K562 (cell line): Measurements from ENCODE around the gene LNPEP. TPM values are rescaled to one million over a fixed set of nuclear protein-coding genes. Genes with fewer than 3 reads are reported as not detected.
A peak's percentile ranks its signal among the peaks of the same experiment; 100 is the strongest.

Experiments used
- BCOR ChIP-seq: fragments of 450-650 bp; IDR thresholded peaks from 2 replicates; pipeline ENCODE4 v1.6.1; 2016
- CBX5 ChIP-seq: IDR thresholded peaks from 2 replicates; pipeline ENCODE4 v1.6.1; 2014; ENCODE audit warnings: low read depth, borderline replicate concordance
- CREB1 ChIP-seq, 2 experiments: sonication (generic) in 1 of 2; formaldehyde crosslinking in 1 of 2; IDR thresholded peaks; 2 replicates each; pipeline versions ENCODE4 v1.6.1 to v1.8.0; 2012 to 2022; ENCODE audit warnings: inconsistent platforms in 1 of 2, mild to moderate bottlenecking in 1 of 2, missing genetic modification reagents in 1 of 2, moderate library complexity in 1 of 2
- DIDO1 ChIP-seq: fragments of 450-650 bp; IDR thresholded peaks from 2 replicates; pipeline ENCODE4 v1.6.1; 2016; ENCODE audit warnings: low read depth, missing biosample characterization, missing genetic modification characterization
- GATAD2A ChIP-seq: fragments of 450-650 bp; IDR thresholded peaks from 2 replicates; pipeline ENCODE4 v1.6.1; 2017
- PCBP2 ChIP-seq: fragments of 200-400 bp; formaldehyde crosslinking; IDR thresholded peaks from 2 replicates; pipeline ENCODE4 v1.6.1; 2018; ENCODE audit warnings: low read length, low read depth, mild to moderate bottlenecking, moderate library complexity; ENCODE audit not compliant: poor library complexity, severe bottlenecking
- PHF20 ChIP-seq: fragments of 450-650 bp; IDR thresholded peaks from 2 replicates; pipeline ENCODE4 v1.6.1; 2018; ENCODE audit not compliant: partially characterized antibody
- PHTF2 ChIP-seq: fragments of 250-450 bp; sonication (Bioruptor Pico); IDR thresholded peaks from 2 replicates; pipeline ENCODE4 v1.5.0; 2021; ENCODE audit warnings: mild to moderate bottlenecking
- SMAD1 ChIP-seq: fragments of 150-350 bp; IDR thresholded peaks from 2 replicates; pipeline ENCODE4 v1.6.1; 2014; ENCODE audit warnings: low read length, low read depth; ENCODE audit not compliant: partially characterized antibody
- SMAD4 ChIP-seq: fragments of 250-450 bp; sonication (Bioruptor Pico); conservative IDR thresholded peaks from 2 replicates; pipeline ENCODE4 v1.8.0; 2021; ENCODE audit warnings: inconsistent platforms, mild to moderate bottlenecking, moderate library complexity
- SMARCA5 ChIP-seq: fragments of 450-650 bp; IDR thresholded peaks from 2 replicates; pipeline ENCODE4 v1.6.1; 2016
- WHSC1 ChIP-seq: IDR thresholded peaks from one replicate; pipeline ENCODE4 v1.6.1; 2012; ENCODE audit warnings: low read length, control low read depth, inconsistent platforms
- ZNF57 ChIP-seq: fragments of 450-650 bp; formaldehyde crosslinking; IDR thresholded peaks from 2 replicates; pipeline ENCODE4 v1.4.0; 2020; ENCODE audit warnings: mild to moderate bottlenecking, moderate library complexity
- polyA plus RNA-seq, 8 experiments: library from polyadenylated mRNA; depleted of rRNA in 4 of 8; stranded (reverse) in 5 of 8; unstranded in 3 of 8; fragments of >200 nt; fragmentation: Nextera tagmentation in 2 of 8; fragmentation: Illumina TruSeq in 1 of 8; extraction: Ambion mirVana in 2 of 8; extraction: Trizol in 1 of 8; gene quantifications; 2 replicates each; pipeline versions ENCODE4 v1.2.1 to v1.2.3, GENCODE V29; 2011 to 2014; ENCODE audit warnings: inconsistent platforms in 1 of 8, missing spikeins in 1 of 8
- total RNA-seq, 7 experiments: library from RNA; depleted of rRNA in 6 of 7; stranded (reverse); fragments of >200 nt in 6 of 7; fragmentation: Illumina TruSeq in 2 of 7; extraction: Trizol in 2 of 7; gene quantifications; 2 replicates each; pipeline versions ENCODE4 v1.2.1 to v1.2.3, GENCODE V29; 2011 to 2021; ENCODE audit warnings: low replicate concordance in 1 of 7
- TF ChIP-seq, protein P1 (sequence below): fragments of 250-450 bp; sonication (Bioruptor Pico); IDR thresholded peaks from 2 replicates; pipeline ENCODE4 v1.8.0; 2021; ENCODE audit warnings: mild to moderate bottlenecking, moderate library complexity
- TF ChIP-seq, protein P2 (sequence below): fragments of 450-650 bp; formaldehyde crosslinking; IDR thresholded peaks from 2 replicates; pipeline ENCODE4 v1.4.0; 2020; ENCODE audit warnings: mild to moderate bottlenecking, moderate library complexity
- TF ChIP-seq, protein P3 (sequence below): fragments of 450-650 bp; formaldehyde crosslinking; IDR thresholded peaks from 2 replicates; pipeline ENCODE4 v1.4.0; 2020; ENCODE audit warnings: mild to moderate bottlenecking, moderate library complexity
- TF ChIP-seq, protein P4 (sequence below): sonication (generic); formaldehyde crosslinking; IDR thresholded peaks from 2 replicates; pipeline ENCODE4 v1.5.0; 2020; ENCODE audit warnings: missing genetic modification reagents
- TF ChIP-seq, protein P5 (sequence below): sonication (generic); formaldehyde crosslinking; IDR thresholded peaks from 2 replicates; pipeline ENCODE4 v1.8.0; 2022; ENCODE audit warnings: mild to moderate bottlenecking, low read depth, missing genetic modification reagents
- TF ChIP-seq, protein P6 (sequence below): IDR thresholded peaks from 2 replicates; pipeline ENCODE4 v1.6.1; 2011; ENCODE audit warnings: borderline replicate concordance, low read depth, mild to moderate bottlenecking, moderate library complexity, low read length; ENCODE audit not compliant: insufficient read depth, poor library complexity, severe bottlenecking

The LNPEP gene
- total and polyA plus RNA-seq, 9 of the 15 experiments (the other 6 are each of a cell fraction or from before 2014, with no cell fraction given), result 2.6 to 27.9 (median 11.2) TPM

DNA sequence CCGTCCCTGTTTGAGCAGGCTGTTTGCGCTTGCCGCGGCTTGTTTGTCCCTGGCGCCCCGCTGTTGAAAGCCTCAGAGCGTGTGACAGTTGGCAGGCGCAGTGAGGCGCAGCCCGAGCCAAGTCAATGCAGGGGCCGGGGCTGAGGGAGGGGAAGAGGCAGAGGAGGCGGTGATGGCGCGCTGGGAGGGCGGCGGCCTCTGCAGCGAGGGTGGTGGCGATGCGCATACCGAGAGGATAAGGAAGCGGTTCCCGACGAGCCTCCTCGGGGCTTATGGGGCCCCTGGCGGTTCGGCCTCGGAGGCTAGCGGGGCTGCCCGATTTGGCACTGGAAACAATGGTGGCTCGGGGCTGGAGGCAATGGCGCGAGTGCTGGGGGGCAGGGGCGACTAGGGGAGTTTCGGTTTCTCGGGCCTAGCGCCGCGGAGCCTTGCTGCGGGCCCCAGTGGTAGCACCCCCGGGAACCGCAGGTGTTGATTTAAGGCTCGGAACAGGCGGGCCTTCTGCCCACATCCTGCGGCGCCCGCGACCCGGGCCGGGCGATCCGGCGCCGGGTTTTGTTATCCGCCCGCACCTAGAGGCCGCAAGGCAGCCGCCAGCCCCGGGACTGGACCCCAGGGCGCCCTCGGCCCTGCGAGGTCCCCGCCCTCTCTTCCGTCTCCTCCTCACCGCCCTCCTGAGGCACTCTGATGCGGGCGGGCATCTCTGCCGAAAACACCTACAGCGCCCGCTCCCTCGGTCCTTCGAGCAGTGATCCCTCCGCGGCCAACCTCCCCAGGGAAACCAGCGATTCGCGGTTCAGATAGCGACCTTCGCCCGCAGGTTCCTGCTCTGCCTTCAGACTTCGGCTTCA is 947 bp upstream of the LNPEP start (continued):
- TF ChIP-seq, protein P1, sequence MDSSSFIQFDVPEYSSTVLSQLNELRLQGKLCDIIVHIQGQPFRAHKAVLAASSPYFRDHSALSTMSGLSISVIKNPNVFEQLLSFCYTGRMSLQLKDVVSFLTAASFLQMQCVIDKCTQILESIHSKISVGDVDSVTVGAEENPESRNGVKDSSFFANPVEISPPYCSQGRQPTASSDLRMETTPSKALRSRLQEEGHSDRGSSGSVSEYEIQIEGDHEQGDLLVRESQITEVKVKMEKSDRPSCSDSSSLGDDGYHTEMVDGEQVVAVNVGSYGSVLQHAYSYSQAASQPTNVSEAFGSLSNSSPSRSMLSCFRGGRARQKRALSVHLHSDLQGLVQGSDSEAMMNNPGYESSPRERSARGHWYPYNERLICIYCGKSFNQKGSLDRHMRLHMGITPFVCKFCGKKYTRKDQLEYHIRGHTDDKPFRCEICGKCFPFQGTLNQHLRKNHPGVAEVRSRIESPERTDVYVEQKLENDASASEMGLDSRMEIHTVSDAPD (CRISPR knock-in tag), result no peak
- TF ChIP-seq BCOR (peak; percentile 48; the same call in 1 of the 2 replicates), PHTF2 (CRISPR knock-in tag) (no peak), WHSC1 (no peak), SMAD4 (CRISPR knock-in tag) (peak; percentile 90), ZNF57 (CRISPR knock-in tag) (no peak), SMAD1 (no peak), CBX5 (no peak), DIDO1 (tag) (no peak), CREB1 (IDR thresholded peaks at IDR 0.05) (no peak; the same call in 1 of the 2 replicates), CREB1 (CRISPR knock-in tag; IDR thresholded peaks at IDR 0.05) (peak; percentile 32; the same call in 1 of the 2 replicates), SMARCA5 (no peak), PCBP2 (no peak), PHF20 (peak; percentile 33), GATAD2A (peak; percentile 68; the same call in 1 of the 2 replicates)
- TF ChIP-seq, protein P2, sequence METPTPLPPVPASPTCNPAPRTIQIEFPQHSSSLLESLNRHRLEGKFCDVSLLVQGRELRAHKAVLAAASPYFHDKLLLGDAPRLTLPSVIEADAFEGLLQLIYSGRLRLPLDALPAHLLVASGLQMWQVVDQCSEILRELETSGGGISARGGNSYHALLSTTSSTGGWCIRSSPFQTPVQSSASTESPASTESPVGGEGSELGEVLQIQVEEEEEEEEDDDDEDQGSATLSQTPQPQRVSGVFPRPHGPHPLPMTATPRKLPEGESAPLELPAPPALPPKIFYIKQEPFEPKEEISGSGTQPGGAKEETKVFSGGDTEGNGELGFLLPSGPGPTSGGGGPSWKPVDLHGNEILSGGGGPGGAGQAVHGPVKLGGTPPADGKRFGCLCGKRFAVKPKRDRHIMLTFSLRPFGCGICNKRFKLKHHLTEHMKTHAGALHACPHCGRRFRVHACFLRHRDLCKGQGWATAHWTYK (CRISPR knock-in tag), result no peak; the same call in 1 of the 2 replicates
- TF ChIP-seq, protein P3, sequence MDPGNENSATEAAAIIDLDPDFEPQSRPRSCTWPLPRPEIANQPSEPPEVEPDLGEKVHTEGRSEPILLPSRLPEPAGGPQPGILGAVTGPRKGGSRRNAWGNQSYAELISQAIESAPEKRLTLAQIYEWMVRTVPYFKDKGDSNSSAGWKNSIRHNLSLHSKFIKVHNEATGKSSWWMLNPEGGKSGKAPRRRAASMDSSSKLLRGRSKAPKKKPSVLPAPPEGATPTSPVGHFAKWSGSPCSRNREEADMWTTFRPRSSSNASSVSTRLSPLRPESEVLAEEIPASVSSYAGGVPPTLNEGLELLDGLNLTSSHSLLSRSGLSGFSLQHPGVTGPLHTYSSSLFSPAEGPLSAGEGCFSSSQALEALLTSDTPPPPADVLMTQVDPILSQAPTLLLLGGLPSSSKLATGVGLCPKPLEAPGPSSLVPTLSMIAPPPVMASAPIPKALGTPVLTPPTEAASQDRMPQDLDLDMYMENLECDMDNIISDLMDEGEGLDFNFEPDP (CRISPR knock-in tag), result no peak
- TF ChIP-seq, protein P4, sequence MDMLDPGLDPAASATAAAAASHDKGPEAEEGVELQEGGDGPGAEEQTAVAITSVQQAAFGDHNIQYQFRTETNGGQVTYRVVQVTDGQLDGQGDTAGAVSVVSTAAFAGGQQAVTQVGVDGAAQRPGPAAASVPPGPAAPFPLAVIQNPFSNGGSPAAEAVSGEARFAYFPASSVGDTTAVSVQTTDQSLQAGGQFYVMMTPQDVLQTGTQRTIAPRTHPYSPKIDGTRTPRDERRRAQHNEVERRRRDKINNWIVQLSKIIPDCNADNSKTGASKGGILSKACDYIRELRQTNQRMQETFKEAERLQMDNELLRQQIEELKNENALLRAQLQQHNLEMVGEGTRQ (CRISPR knock-in tag), result no peak
- TF ChIP-seq, protein P5, sequence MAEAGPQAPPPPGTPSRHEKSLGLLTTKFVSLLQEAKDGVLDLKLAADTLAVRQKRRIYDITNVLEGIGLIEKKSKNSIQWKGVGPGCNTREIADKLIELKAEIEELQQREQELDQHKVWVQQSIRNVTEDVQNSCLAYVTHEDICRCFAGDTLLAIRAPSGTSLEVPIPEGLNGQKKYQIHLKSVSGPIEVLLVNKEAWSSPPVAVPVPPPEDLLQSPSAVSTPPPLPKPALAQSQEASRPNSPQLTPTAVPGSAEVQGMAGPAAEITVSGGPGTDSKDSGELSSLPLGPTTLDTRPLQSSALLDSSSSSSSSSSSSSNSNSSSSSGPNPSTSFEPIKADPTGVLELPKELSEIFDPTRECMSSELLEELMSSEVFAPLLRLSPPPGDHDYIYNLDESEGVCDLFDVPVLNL, result no peak
- TF ChIP-seq, protein P6, sequence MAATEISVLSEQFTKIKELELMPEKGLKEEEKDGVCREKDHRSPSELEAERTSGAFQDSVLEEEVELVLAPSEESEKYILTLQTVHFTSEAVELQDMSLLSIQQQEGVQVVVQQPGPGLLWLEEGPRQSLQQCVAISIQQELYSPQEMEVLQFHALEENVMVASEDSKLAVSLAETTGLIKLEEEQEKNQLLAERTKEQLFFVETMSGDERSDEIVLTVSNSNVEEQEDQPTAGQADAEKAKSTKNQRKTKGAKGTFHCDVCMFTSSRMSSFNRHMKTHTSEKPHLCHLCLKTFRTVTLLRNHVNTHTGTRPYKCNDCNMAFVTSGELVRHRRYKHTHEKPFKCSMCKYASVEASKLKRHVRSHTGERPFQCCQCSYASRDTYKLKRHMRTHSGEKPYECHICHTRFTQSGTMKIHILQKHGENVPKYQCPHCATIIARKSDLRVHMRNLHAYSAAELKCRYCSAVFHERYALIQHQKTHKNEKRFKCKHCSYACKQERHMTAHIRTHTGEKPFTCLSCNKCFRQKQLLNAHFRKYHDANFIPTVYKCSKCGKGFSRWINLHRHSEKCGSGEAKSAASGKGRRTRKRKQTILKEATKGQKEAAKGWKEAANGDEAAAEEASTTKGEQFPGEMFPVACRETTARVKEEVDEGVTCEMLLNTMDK, result peak; percentile 54
